GM10266 (cell line): ENCODE data around the gene FEV.

Source experiments
- DNase-seq: peaks from one replicate; pipeline ENCODE4 v3.0.0; 2012; ENCODE audit errors: extremely low spot score
- TF ChIP-seq, protein P1 (sequence below): IDR thresholded peaks from 2 replicates; pipeline ENCODE4 v1.5.1; 2012; ENCODE audit warnings: mild to moderate bottlenecking, low read depth; ENCODE audit not compliant: control insufficient read depth, insufficient read depth; ENCODE audit errors: missing control alignments

Gene FEV

DNA sequence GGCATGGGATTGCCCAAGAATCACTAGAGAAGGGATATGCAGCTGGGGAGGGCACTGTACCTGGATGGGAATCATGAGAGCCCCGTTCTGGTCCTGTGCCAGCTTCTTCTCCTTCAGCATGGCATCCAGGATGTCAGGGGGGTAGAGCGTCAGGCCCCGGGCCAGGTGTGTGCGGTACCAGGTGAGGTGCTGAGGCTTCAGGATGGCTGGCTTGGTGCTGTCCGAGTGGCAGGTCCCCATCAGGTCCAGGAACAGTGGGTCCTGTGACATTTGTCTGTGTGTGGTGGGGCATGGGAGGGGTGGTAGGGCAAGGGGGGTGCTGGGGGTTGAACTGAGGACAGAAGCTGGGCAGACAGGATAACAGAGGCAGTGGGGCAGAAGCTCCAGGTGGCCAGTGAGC is 43.2 kb upstream of the FEV start:
- TF ChIP-seq, protein P1, sequence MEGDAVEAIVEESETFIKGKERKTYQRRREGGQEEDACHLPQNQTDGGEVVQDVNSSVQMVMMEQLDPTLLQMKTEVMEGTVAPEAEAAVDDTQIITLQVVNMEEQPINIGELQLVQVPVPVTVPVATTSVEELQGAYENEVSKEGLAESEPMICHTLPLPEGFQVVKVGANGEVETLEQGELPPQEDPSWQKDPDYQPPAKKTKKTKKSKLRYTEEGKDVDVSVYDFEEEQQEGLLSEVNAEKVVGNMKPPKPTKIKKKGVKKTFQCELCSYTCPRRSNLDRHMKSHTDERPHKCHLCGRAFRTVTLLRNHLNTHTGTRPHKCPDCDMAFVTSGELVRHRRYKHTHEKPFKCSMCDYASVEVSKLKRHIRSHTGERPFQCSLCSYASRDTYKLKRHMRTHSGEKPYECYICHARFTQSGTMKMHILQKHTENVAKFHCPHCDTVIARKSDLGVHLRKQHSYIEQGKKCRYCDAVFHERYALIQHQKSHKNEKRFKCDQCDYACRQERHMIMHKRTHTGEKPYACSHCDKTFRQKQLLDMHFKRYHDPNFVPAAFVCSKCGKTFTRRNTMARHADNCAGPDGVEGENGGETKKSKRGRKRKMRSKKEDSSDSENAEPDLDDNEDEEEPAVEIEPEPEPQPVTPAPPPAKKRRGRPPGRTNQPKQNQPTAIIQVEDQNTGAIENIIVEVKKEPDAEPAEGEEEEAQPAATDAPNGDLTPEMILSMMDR, result no peak
- no peak for DNase-seq

DNA sequence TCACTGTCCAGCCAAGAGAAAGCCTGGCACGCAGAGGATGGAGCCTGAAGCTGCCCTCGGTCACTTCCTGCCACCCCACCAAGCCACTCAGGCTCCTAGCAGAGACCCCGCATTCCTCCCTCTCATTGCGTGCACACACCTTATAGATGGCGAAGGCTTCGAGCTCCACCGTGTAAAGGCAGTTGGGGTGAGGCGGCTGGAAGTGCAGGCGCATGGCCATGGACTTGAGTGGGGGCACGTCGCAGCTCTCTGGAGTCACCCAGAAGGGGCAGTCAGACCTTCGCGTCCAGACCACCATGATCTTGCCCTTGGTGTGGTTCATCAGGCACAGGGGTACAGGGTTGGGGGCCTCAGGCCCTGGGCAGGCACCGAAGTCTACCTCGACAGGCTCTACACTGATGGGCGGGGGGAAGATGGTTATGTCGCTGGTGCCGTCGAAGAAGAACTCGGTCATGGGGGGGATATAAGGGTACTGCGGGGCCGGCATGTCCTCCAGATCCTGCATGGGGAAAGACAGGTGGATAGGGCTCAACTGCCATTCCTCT is 42.6 kb upstream of the FEV start:
- TF ChIP-seq, protein P1, result no peak
- no peak for DNase-seq

DNA sequence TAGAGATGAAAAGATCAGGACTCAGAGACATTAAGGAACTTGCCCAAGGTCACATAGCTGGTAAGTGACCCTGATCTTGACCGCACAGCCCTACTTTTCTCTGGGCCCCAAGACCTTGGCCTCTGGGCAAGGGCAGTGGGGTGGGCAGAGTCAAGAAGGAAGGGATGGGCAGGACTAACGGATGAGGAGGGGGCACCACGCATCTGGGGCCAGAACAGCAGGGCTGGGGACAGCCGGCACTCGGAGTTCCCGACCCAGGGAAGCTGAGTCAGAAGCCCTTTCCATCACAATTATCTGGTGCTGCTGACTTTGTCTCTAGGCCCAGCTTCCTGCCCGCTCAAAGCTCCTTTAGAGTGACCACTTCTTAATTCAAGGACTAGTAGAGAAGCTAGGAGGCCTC is 42.0 kb upstream of the FEV start:
- DNase-seq, result no peak
- TF ChIP-seq, protein P1, result no peak

DNA sequence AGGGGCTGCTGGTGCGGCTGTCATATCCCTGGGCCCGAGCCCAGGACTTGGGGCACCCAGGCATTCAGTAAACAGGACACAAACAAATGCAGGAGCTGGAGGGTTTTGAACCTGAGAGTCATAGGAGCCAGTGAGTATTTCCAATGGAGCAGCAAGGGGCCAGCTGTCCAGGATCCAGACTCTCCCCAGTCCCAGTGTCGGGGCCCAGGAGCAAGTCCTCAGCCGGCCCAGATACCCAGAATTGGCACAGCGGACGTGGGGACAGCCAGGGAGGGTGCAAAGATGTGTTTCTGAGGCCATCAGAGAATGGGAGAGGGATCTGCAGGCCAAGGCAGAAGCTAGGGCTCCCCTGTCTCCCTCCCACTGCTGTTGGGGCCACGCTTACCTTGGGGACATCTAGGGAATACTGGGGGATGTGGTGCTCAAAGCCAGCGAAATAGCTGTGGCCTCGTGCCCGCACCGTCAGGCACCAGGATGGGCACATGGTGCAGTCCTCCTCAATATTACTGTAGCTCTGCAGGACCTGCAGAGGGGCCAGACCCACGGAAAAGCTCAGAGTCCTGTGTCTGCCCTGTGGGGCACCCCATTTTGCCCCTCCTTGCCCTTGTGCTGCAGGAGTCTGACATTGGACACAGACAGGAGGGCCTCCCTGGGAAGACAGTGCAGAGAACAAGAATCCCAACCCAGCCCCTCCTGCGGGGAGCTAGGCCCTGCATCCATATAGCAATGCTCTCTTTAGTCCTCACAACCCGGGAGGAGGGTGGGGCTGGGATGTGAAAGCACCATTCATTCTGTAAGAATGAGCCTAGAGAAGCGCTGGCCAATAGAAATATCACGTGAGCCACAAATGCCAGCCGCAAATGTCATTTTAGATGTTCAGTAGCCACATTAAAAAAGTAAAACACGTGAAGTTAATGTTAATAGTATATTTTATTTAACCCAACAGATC is 40.9 kb upstream of the FEV start:
- TF ChIP-seq, protein P1, result no peak
- no peak for DNase-seq

DNA sequence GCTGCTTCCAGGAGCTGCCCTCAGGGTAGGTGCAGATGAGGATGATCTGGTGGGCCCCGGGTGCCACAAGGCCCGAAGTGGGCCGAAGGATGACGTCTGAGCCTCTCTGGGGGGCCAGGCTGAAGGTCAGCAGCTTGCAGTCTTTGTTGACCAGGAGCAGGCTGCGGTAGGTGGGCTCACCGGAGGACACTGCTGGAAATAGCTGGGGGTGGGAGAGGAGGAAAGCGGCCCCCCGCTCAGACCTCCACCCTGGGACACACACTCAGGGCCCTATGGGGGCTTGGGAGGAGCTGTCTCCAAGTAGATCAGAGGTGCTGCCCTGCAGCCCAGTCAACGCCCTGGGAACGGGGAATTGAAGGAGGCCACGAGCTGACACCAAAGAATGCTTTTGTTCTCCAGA is 39.1 kb upstream of the FEV start:
- TF ChIP-seq, protein P1, result no peak
- no peak for DNase-seq

DNA sequence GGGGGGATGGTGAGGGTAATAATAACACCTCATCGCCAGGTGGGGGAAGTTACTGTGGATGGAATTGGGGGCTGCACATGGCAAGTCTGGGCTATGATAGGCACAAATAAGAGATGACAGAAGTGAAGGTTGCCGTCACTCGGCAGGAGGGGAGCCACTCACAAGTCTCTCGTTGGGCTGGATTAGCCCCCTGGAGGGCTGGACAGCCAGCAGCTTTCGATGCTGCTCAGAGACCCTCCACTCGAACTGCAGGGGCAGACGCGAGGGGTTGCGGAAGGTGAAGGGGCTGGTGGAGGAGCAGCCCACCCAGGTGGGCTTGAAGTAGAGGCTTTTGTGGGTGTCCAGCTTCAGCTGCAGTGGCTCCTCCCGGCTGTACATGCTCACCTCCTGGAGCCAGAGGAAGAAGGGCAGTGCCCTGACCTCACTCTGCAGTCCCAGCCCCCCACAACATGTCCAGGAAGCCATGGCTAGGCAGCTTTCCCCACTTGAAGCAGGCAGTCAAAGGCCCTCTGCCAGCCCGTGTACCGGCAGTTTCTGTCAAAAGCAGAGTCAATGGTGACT is 38.1 kb upstream of the FEV start:
- TF ChIP-seq, protein P1, result no peak
- no peak for DNase-seq

DNA sequence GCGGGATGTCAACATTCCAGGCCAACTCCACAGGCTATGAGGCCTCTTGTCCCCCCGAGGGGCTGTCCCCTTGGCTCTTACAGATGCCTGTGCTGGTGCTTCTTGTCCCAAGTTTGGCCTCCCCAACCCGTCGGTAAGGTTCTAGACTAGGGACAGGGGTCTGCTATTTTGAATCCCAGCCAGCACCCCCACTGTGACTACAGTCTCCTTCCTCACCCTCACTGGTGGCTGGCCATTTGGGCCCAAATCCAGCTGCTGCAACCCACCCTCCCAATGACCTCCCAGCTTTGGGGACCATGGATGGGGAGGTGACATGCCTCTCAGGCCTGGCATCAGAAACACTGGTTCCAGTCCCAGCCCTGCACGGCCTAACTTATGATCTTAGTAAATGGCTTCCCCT is 37.6 kb upstream of the FEV start:
- DNase-seq, result no peak
- TF ChIP-seq, protein P1, result no peak
